H9 (cell line): ENCODE measurements around the gene EDEM1. TPM values are rescaled to one million over a fixed set of nuclear protein-coding genes. Genes with fewer than 3 reads are reported as not detected.
A peak's percentile ranks its signal among the peaks of the same experiment; 100 is the strongest.

ENCODE experiments used
- DNase-seq: peaks from one replicate; pipeline ENCODE4 v3.0.0-alpha.2; 2017
- H2AFZ ChIP-seq: one replicate; pipeline ENCODE4 v1.6.1; 2013; ENCODE audit warnings: mild to moderate bottlenecking, low read length, control low read depth, moderate library complexity
- H2AK5ac ChIP-seq: 2 replicates; pipeline ENCODE4 v1.6.1; 2013; ENCODE audit warnings: low read length, control low read depth, mixed read lengths; ENCODE audit not compliant: insufficient read length
- H2BK120ac ChIP-seq: one replicate; pipeline ENCODE4 v1.6.1; 2013; ENCODE audit warnings: low read depth, mild to moderate bottlenecking, low read length, control low read depth, inconsistent platforms; ENCODE audit not compliant: poor library complexity, severe bottlenecking
- H2BK12ac ChIP-seq: 2 replicates; pipeline ENCODE4 v1.6.1; 2013; ENCODE audit warnings: low read length, control low read depth, mixed read lengths, low read depth; ENCODE audit not compliant: insufficient read length
- H2BK15ac ChIP-seq: 2 replicates; pipeline ENCODE4 v1.6.1; 2013; ENCODE audit warnings: low read depth, low read length, control low read depth
- H2BK20ac ChIP-seq: one replicate; pipeline ENCODE4 v1.6.1; 2013; ENCODE audit warnings: low read depth, mild to moderate bottlenecking, low read length, control low read depth, inconsistent platforms; ENCODE audit not compliant: poor library complexity, severe bottlenecking
- H2BK5ac ChIP-seq: 2 replicates; pipeline ENCODE4 v1.6.1; 2013; ENCODE audit warnings: low read length, control low read depth, mixed read lengths; ENCODE audit not compliant: insufficient read length
- H3K14ac ChIP-seq: 2 replicates; pipeline ENCODE4 v1.6.1; 2013; ENCODE audit warnings: low read length, control low read depth; ENCODE audit not compliant: insufficient read depth
- H3K18ac ChIP-seq: 2 replicates; pipeline ENCODE4 v1.6.1; 2013; ENCODE audit warnings: low read depth, mild to moderate bottlenecking, mixed read lengths, low read length, control low read depth; ENCODE audit not compliant: insufficient read length
- H3K23ac ChIP-seq: 2 replicates; pipeline ENCODE4 v1.6.1; 2013; ENCODE audit warnings: low read length, control low read depth, mixed read lengths, low read depth; ENCODE audit not compliant: insufficient read length
- H3K23me2 ChIP-seq: 2 replicates; pipeline ENCODE4 v1.6.1; 2013; ENCODE audit warnings: low read depth, mild to moderate bottlenecking, mixed read lengths, low read length, control low read depth; ENCODE audit not compliant: insufficient read length, poor library complexity, severe bottlenecking
- H3K27ac ChIP-seq: 2 replicates; pipeline ENCODE4 v1.5.1; 2013; ENCODE audit warnings: low read length, control low read depth, mixed read lengths, low read depth; ENCODE audit not compliant: insufficient read length
- H3K27me3 ChIP-seq: 2 replicates; pipeline ENCODE4 v1.6.1; 2013; ENCODE audit warnings: low read length, control low read depth, inconsistent platforms; ENCODE audit not compliant: insufficient read depth
- H3K4ac ChIP-seq: 2 replicates; pipeline ENCODE4 v1.6.1; 2013; ENCODE audit warnings: low read depth, mild to moderate bottlenecking, control low read depth, inconsistent platforms, low read length, moderate library complexity
- H3K4me1 ChIP-seq: 2 replicates; pipeline ENCODE4 v1.6.1; 2013; ENCODE audit warnings: low read length, control low read depth, inconsistent platforms; ENCODE audit not compliant: insufficient read depth
- H3K4me2 ChIP-seq: 2 replicates; pipeline ENCODE4 v1.6.1; 2013; ENCODE audit warnings: low read length, control low read depth, mixed read lengths; ENCODE audit not compliant: insufficient read length, insufficient read depth
- H3K56ac ChIP-seq: 2 replicates; pipeline ENCODE4 v1.6.1; 2013; ENCODE audit warnings: low read depth, mild to moderate bottlenecking, mixed read lengths, low read length, control low read depth; ENCODE audit not compliant: insufficient read length
- H3K79me1 ChIP-seq: 2 replicates; pipeline ENCODE4 v1.6.1; 2013; ENCODE audit warnings: low read depth, mild to moderate bottlenecking, moderate library complexity, low read length, control low read depth, inconsistent platforms; ENCODE audit not compliant: insufficient read depth, poor library complexity, severe bottlenecking
- H3K79me2 ChIP-seq: 2 replicates; pipeline ENCODE4 v1.6.1; 2013; ENCODE audit warnings: low read length, control low read depth, inconsistent platforms; ENCODE audit not compliant: insufficient read depth
- H3K9ac ChIP-seq: 2 replicates; pipeline ENCODE4 v1.6.1; 2013; ENCODE audit warnings: low read length, control low read depth, mixed read lengths; ENCODE audit not compliant: insufficient read length; ENCODE audit errors: extremely low read depth
- H3K9me3 ChIP-seq: one replicate; pipeline ENCODE4 v1.6.1; 2013; ENCODE audit warnings: low read depth, low read length, inconsistent platforms; ENCODE audit not compliant: control insufficient read depth
- H3T11ph ChIP-seq: one replicate; pipeline ENCODE4 v1.6.1; 2013; ENCODE audit warnings: mild to moderate bottlenecking, low read length, control low read depth, inconsistent platforms
- H4K20me1 ChIP-seq: one replicate; pipeline ENCODE4 v1.6.1; 2013; ENCODE audit not compliant: control insufficient read depth, insufficient read length, insufficient read depth
- H4K5ac ChIP-seq: 2 replicates; pipeline ENCODE4 v1.6.1; 2013; ENCODE audit warnings: low read depth, mild to moderate bottlenecking, mixed read lengths, low read length, control low read depth; ENCODE audit not compliant: insufficient read length
- H4K8ac ChIP-seq: replicated peaks from 2 replicates; pipeline ENCODE4 v1.6.1; 2013; ENCODE audit warnings: low read length, control low read depth, mixed read lengths, low read depth; ENCODE audit not compliant: insufficient read length
- H4K91ac ChIP-seq: 2 replicates; pipeline ENCODE4 v1.6.1; 2013; ENCODE audit warnings: low read depth, mild to moderate bottlenecking, moderate library complexity, mixed read lengths, low read length, control low read depth; ENCODE audit not compliant: insufficient read length
- H3K27ac Mint-ChIP-seq, 3 experiments: 2 replicates in 2 of 3; 3 replicates in 1 of 3; pipeline ENCODE4 v1.8.0; 2020 to 2021; ENCODE audit warnings: mixed read lengths in 3 of 3, mild to moderate bottlenecking in 1 of 3, moderate library complexity in 1 of 3
- H3K27me3 Mint-ChIP-seq: 2 replicates; pipeline ENCODE4 v1.8.0; 2021; ENCODE audit warnings: low read depth, mild to moderate bottlenecking, moderate library complexity, mixed read lengths
- H3K36me3 Mint-ChIP-seq, 3 experiments: 2 replicates in 2 of 3; 3 replicates in 1 of 3; pipeline ENCODE4 v1.8.0; 2020 to 2021; ENCODE audit warnings: low read depth in 3 of 3, mixed read lengths in 3 of 3; ENCODE audit not compliant: insufficient read depth in 1 of 3
- H3K4me1 Mint-ChIP-seq, 2 experiments: 2 replicates each; pipeline ENCODE4 v1.8.0; 2020; ENCODE audit warnings: mixed read lengths in 2 of 2
- H3K4me3 Mint-ChIP-seq, 2 experiments: 2 replicates in 1 of 2; 3 replicates in 1 of 2; pipeline ENCODE4 v1.8.0; 2020 to 2021; ENCODE audit warnings: mild to moderate bottlenecking in 2 of 2, mixed read lengths in 2 of 2, moderate library complexity in 1 of 2
- H3K9me3 Mint-ChIP-seq, 2 experiments: 2 replicates in 1 of 2; 3 replicates in 1 of 2; pipeline ENCODE4 v1.8.0; 2020; ENCODE audit warnings: mild to moderate bottlenecking in 2 of 2, mixed read lengths in 2 of 2, moderate library complexity in 1 of 2
- CTCF ChIP-seq: fragments of 200-600 bp; sonication (generic); conservative IDR thresholded peaks from 3 replicates; pipeline ENCODE4 v1.8.0; 2021; ENCODE audit warnings: antibody characterized with exemption, mild to moderate bottlenecking
- WGBS: extraction: QIAGEN DNeasy Blood & Tissue Kit; methylation state at CpG from one replicate; pipeline ENCODE4 v1.1.7; 2013; ENCODE audit warnings: missing lambda C conversion rate, low lambda C conversion rate, mixed read lengths; ENCODE audit not compliant: insufficient read length; ENCODE audit errors: extremely low coverage; 5-methylcytosine and 5-hydroxymethylcytosine counted together
- total RNA-seq: library from RNA; stranded (reverse); gene quantifications from 2 replicates; pipeline ENCODE4 v1.2.1, GENCODE V29; 2021

The EDEM1 gene
- total RNA-seq, 1 experiment from 2014 or later, result 11.7 TPM

- Histone ChIP-seq H2BK5ac (no peak overlapping the region), H4K5ac (no peak overlapping the region), H2BK12ac (no peak overlapping the region), H3K27me3 (no peaks in the 10 kb centered on the region), H3K4me2 (no peak overlapping the region), H3K4me1 (0 out of 2 replicates have a peak, but pooled peaks cover 3% of the 10 kb centered on the region), H2AK5ac (no peak overlapping the region), H3K14ac (no peak overlapping the region), H4K20me1 (no peaks in the 10 kb centered on the region), H3T11ph (no peak overlapping the region), H4K91ac (no peak overlapping the region), H3K9me3 (no peaks in the 10 kb centered on the region), H3K18ac (no peak overlapping the region), H3K23me2 (no peaks in the 10 kb centered on the region), H3K9ac (no peak overlapping the region), H2BK120ac (no peak overlapping the region), H3K79me2 (peaks cover 7% of the 10 kb centered on the region; the same call in 1 of the 2 replicates), H2BK20ac (no peak overlapping the region), H3K27ac (no peak overlapping the region), H3K23ac (no peak overlapping the region), H3K56ac (no peak overlapping the region), H4K8ac (no peak overlapping the region), H3K79me1 (peaks cover 4% of the 10 kb centered on the region), H3K4ac (no peak overlapping the region), H2BK15ac (no peak overlapping the region), H2AFZ (no peak overlapping the region)
- Mint-ChIP-seq H3K9me3 (no peaks in the 10 kb centered on the region), H3K4me1 (peaks cover 26 to 27% of the 10 kb centered on the region in 2 experiments), H3K4me3 (no peak overlapping the region), H3K27ac (peak overlapping the region in 1 of 3 experiments; percentile 5; a peak in 1 of 7 replicates), H3K27me3 (no peaks in the 10 kb centered on the region), H3K36me3 (0 out of 7 replicates have a peak, but pooled peaks cover 0 to 2% (median 0%) of the 10 kb centered on the region in 3 experiments)
- no peak for TF ChIP-seq CTCF
- no peak for DNase-seq
- WGBS, result no CpG with 5 or more reads among the region's 2 CpGs
These were observed 20.7 kb upstream of the EDEM1 start for GRCh38 chr3:5166846-5167245.
